NCI-H345 treated with DMSO at 0.1 percent for 48 hours (cell line): ENCODE data around the gene S100PBP.

ENCODE experiments used
- DNase-seq: peaks from one replicate; lab custom pipeline; 2025; ENCODE audit not compliant: unreplicated experiment; lab: John Stamatoyannopoulos, UW

The S100PBP gene

GRCh38 chr1:32818804-32819541 lies 1.5 kb downstream of the S100PBP start:
- no peak for DNase-seq

GRCh38 chr1:32825181-32825580 lies 7.7 kb downstream of the S100PBP start:
- DNase-seq = no peak

DNA sequence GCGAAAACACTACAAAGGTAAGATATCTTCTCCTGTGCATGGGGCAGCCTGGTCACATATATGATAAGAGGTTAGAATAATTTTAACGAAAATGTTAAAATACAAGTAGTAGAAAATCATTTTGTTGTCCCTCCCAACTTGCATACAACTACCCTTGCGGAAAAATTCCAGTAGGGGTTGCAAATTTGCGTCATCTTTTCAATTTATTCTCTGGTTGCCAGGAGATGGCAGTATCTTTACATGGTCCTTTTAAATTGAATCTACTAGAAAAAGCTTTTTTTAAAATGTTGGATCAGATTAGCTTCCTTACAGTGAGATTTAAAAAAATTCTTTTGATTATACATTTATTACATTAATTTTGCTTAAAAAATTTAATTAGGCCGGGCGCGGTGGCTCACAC lies 10.9 kb downstream of the S100PBP start:
- no peak for DNase-seq

DNA sequence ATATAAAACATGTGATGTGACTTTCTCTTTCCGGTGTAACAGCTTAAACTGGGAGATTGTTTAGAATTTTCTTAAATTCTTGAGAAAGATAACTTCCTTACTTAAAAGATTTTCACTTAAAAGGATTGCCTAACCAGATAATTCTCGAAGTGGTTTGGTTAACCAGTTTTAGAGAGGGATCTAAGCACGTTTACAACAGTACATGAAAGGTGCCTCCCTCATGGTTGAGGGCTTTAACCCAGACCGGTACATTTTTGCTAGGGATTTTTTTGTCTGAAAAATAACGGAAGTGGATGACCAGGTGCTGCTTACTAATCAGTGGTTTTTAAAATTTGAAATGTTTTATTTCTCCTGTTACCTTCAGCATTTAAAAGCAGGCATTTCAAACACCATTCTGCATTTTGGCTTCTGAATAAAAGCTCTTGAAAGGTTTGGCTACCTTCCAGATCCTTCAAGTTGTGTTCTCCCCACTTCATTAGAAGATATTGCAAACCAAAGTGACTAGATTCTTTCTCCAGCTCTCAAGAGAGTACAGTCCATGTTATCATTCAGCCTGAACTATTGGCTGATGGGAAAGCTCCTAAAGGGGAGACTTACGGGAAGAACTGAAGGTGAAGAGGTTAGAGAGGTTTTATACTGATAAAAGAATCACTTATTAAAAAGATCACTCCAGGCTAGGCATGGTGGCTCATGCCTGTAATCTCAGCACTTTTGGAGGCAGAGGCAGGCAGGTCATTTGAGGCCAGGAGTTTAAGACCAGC lies 12.8 kb downstream of the S100PBP start:
- DNase-seq = no peak

DNA sequence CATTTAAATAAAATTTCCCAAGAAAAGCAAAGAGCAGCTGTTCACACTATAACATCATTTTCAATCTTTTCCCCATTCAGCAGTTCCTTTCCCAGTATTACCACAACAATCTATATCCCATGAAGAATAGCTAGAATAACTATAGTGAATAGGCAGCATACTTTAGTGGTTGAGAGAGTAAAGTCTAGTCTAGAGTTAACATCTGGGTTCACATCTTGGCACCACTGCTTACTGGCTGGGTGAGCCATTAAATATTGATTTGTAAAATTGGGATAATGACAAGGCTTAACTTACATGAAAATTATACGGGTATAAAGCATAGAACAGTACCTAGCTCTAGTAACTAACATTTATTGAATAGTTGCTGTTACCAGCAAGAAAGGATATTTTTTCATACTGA lies 14.4 kb downstream of the S100PBP start:
- no peak for DNase-seq

- DNase-seq = no peak
Observed at GRCh38 chr1:32848354-32849063, 31.1 kb downstream of the S100PBP start.

DNA sequence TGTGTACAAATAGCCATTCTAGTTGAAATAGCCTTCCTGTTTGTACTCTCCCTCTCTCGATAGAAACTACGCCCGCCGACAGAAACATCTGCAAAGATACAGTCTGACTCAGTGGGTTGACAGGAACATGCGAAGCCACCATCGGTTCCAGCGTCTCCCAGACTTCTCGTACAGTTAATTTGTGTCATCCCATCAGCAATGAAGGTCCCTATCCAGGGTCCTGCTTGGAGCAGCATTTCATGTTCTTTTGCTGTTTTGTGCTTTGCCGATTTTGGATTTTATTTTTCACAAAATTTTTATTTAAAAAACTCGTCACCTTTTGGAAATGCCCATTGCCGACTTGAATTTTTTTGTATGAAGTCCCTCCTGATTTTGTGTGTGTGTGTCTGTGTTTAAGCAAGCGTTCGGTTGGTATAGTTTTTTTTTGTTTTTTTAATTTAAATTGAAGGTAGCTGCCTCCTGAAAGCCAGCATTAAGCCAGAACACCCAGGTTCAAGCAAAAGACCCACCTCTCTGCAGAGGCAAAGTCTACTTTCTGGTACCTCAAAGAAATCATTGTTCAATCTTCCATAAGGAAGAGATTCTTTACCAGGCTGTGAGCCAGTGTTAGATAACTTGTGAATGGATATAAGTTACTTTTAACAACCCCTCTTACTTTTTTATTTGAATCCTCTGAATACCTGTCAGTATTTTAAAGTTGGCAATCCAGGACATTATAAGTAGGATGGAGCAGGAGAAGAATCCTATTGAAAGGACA lies 38.6 kb downstream of the S100PBP start:
- no peak for DNase-seq

DNA sequence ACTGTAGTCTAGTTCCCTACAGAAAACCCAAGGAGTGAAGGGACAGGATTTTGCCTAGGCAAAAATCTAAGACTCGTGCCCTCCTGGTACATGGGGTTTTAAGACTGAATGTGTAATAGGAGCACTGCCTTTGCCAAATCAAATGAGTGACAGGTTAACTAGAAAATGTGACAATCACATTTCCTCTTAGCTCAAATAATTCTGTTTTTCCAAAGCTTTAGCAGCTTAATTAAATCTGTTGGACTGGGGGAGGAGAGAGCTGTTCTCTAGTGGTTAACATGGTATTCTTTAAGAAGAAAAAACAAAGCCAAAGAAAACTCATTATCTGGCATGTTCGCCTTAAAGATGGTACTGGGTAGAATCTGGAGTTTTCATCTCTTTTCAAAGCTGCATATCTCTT lies 40.7 kb downstream of the S100PBP start:
- no peak for DNase-seq

DNA sequence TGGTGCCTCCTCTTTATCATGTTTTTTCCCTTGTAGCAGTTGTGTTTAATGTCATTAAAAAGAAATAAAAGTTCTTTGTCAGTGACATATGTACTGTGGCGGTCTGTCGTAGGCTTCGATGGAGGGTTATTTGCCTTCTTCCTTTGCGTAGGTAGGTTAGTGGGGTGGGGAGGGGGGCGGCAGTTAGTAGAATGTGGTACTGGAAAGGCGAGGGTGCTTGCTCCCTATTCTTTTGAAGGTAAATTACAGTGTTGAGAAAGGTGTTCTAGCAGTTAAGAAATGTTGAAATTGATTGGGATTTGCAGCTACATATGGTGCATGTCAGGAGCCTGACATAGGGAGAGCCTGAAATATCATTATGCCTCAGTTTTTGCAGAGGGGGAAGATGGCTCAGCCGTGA lies 41.3 kb downstream of the S100PBP start:
- no peak for DNase-seq

DNA sequence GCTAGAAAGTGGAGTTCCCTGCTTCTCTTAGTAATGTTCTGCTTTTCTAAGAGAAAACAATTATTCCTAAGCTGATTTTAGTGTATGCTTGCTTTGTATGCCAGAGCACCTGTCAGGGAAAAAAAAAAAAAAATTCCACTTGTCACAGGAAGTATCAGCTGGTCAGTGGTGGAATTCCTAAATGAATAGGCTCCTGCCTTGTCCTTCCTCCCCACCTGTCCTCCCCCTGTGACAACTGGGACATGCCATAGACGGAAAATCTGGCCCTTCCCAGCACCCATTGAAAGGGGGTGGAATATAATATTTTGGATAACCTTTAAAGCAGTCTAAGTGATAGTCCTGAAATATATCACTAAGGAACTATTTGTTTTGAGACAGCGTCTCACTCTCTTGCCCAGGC lies 42.5 kb downstream of the S100PBP start:
- DNase-seq = no peak

DNA sequence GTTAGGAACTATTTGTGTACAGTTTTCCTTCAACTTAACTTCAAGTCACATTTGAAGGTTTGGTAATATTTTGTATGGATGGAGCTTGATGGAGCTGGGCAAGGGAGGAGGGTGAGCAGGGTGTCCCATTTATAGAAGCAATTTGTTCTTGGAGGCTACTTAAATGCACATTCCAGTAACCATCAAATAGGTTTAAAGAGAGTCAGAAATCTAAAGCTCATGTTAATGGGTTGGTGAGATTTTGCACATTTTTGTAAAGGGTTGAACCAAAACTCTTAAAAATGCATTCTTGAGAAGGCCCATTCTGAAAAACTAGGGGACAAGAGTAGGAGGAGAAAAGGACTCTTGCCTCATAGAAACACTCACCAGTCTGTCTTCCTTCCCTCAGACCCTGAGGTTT lies 43.1 kb downstream of the S100PBP start:
- DNase-seq = no peak

DNA sequence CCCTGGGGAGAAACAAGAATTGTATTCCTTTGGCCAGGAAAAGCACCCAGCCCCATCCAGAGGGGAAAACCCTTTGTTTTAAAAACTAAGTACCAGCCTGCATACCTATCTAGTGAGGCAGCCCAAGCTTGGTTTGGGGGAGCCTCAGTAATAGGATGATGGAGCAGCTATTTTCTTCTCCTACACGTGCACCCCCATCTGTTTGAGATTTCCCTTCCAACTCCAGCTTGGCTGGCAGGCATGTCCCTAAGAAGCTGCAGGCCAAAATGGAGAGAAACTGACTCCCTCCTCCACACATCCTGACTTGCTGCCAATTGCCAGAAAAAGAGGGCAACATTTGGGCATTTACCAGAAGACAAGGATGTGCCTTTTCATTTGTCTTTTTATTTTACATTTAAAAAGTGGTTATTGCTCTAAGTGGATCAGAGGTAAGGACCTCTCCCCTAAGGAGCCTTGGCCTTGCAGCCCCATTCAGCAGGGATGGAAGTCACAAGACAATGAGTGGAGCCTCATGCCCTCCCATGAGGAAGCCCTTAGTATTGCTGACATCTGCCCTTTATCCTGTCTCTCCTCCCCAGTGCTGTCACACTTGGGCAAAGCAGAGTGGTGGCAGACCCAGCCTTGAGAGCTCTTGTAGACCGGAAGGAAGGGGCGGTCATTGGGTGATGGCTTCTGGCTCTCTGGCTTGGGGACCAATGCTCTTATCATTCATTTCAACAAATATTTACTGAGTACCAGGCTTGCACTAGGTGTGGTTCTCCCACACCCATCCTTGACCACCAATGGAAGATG lies 44.6 kb downstream of the S100PBP start:
- no peak for DNase-seq

- DNase-seq = no peak
Observed at GRCh38 chr1:32863218-32863880, 45.9 kb downstream of the S100PBP start.

GRCh38 chr1:32863881-32864245 lies 46.4 kb downstream of the S100PBP start:
- no peak for DNase-seq

DNA sequence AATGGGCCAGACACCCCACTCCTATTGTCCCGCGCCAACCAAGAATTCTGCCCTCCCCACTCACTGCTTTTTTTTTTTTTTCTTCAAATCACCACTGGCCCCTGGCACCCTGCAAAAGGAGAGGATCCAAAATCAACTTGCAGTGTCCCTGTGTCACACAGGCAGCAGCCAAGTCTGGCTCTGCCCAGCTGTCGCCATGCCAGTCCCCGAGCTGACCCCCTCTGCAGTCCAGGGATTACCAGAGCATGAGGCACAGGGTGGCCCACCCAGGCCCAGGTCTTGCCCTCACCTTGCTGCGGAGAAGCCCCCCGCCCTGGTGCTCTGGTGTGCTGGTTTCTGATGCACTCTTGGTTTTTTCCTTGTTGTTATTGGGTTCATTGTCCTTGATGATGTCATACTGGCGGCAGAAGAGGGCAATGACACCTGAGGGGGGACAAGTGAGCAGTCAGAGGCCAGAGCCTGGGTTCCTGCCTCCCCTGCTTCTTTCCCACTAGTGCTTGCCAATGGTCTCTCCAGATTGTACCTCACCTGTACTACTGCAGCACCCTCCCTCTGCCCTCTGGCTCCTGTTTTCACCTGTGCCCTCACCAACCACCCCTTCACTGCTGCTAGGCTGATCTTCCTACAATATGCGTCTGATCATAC lies 47.0 kb downstream of the S100PBP start:
- no peak for DNase-seq

DNA sequence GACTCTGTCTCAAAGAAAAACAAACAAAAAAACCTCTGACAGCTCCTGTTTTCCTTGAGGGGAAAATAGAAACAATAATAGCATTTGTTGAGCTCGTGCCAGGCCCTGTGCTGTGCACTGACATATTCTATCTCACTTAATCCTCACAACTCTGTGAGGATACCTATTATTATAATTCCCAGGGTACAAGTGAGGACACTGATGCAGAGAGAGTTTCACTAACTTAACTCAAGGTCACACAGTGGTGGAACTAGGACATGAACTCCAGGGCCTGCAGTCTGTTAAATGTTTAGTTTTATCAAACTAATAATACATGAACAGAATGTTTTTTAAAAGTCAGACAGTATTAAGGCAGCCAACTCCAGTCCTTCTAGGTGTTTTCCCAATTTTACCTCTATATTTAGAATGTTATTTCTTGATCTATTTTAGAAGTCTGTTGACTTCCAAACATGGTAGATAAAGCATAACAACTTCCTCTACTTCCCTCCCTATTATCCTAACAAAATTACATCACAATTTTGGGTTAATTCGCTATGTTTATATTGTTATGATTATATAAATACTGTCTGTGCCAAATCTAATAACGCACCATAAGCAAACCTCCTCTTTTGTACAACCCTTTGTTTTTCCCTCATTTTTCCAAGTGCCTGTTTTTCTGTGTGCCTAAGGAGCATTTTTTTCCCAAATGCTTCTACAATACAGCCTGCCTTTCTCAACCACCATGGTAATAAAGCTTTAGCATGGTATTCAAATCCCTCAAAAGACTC lies 48.4 kb downstream of the S100PBP start:
- no peak for DNase-seq

DNA sequence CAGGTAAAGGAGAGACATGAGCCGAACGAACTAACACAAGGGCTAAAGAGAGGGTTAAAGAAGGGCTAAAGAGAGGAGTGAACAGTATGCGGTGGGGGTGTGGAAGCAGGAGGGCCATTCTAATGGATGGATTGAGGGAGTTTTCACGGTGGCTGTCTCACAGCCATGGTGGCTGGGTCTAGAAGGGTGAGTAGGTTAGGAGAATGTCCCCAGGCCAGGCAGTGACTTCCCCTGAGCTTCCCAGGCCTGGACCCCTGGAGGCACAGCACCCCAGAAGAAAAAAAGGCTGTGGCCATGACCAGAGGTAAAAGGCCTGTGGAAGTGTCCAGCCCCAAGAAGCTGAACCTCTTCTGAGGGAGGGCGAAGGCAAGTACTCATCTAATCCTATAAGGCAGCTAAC lies 49.7 kb downstream of the S100PBP start:
- no peak for DNase-seq

DNA sequence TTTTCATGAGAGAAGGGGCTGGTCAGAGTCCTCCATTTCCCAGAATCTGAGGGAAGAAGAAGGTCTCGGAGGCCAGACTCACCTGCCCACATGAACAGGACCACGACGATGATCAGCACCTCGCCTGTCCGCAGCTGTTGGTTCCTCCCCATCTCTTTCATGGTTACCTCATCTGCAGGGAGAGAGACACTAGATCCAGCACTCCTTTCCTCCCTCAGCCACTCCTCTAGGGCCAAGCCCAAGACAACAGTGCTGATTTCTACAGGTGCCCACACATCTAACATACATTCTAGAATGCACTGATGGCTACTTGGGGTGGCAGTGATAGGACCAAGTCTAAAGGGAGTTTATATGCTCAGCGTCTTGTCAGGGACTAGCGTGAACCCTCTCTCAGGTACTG lies 50.2 kb downstream of the S100PBP start:
- no peak for DNase-seq

DNA sequence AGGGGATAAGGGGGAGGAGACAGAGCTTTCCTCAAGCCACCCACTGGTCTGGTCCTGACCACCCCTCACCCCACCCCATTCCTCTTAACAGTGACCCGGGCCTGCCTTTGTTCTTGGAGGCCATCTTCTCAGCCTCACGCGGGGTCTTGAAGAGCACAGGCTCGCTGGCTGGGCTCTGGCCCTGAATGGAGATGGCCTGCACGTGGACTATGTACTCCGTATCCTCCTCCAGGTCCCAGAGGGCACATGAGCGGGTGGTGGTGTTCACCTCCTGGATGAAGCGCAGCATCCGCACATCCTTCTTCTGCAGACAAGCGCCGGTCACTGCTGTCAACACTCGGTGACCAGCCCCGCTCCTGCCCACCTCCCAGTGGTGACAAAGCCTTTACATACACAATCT lies 50.6 kb downstream of the S100PBP start:
- no peak for DNase-seq
